ENCODE data around the gene RHOF. TPM values are rescaled to one million over a fixed set of nuclear protein-coding genes. Genes with fewer than 3 reads are reported as not detected.

The RHOF gene
- total and polyA plus RNA-seq, 8 donors: 3.2 to 105 (median 23.3) TPM

- 79 to 94% (median 84%) methylated on average over 5 of the region's 5 CpGs for WGBS, 5 donors
- no peak for DNase-seq
Measured at GRCh38 chr12:121838126-121838525, 44.6 kb upstream of the RHOF start.

DNA sequence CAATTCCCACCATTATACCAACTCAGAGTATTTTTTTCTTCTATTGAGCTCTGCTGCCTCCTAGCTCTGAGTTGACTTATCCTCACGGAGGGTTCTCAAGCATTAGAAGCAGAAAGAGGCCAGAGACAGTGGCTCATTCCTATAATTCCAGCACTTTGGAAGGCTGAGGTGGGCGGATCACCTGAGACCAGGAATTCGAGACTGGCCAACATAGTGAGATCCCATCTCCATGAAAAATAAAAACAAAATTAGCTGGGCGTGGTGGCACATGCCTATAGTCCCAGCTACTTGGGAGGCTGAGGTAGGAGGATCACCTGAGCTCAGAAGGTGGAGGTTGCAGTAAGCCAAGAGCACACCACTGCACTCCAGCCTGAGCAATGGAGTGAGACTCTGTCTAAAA lies 44.2 kb upstream of the RHOF start:
- no peak for DNase-seq
- Histone ChIP-seq H3K9me3 (no peaks in the 10 kb centered on the region), H3K27ac (no peak overlapping the region), H3K4me3 (no peak overlapping the region), H3K36me3 (peaks cover 0 to 2% (median 2%) of the 10 kb centered on the region in 4 donors), H3K27me3 (no peaks in the 10 kb centered on the region), H3K4me1 (peaks cover 4 to 22% (median 16%) of the 10 kb centered on the region in 4 donors)
- intact Hi-C loops (cut with DNase I; ENCODE audit: low total_unique reads): no loop called here
- WGBS, 5 donors: 72 to 81% (median 75%) methylated on average over 4 of the region's 4 CpGs
- TF ChIP-seq, protein P1, sequence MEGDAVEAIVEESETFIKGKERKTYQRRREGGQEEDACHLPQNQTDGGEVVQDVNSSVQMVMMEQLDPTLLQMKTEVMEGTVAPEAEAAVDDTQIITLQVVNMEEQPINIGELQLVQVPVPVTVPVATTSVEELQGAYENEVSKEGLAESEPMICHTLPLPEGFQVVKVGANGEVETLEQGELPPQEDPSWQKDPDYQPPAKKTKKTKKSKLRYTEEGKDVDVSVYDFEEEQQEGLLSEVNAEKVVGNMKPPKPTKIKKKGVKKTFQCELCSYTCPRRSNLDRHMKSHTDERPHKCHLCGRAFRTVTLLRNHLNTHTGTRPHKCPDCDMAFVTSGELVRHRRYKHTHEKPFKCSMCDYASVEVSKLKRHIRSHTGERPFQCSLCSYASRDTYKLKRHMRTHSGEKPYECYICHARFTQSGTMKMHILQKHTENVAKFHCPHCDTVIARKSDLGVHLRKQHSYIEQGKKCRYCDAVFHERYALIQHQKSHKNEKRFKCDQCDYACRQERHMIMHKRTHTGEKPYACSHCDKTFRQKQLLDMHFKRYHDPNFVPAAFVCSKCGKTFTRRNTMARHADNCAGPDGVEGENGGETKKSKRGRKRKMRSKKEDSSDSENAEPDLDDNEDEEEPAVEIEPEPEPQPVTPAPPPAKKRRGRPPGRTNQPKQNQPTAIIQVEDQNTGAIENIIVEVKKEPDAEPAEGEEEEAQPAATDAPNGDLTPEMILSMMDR (IDR thresholded peaks at IDR 0.05): no peak
- no peak for TF ChIP-seq POLR2AphosphoS5 (IDR thresholded peaks at IDR 0.05)
- TF ChIP-seq POLR2A (IDR thresholded peaks at IDR 0.05): no peak
- TF ChIP-seq EP300 (IDR thresholded peaks at IDR 0.05): no peak

More at GRCh38 chr12:121838126-121838525, 44.6 kb upstream of the RHOF start:
- H3K36me3 ChIP-seq: no peaks in the 10 kb centered on the region
- H3K4me3 ChIP-seq: no peak overlapping the region
- no peaks in the 10 kb centered on the region for H3K9me3 ChIP-seq
- intact Hi-C loops (cut with DNase I; ENCODE audit: low total_unique reads): no loop called here
- peaks cover 4 to 22% (median 16%) of the 10 kb centered on the region in 4 donors for H3K4me1 ChIP-seq
- no peaks in the 10 kb centered on the region for H3K27me3 ChIP-seq
- TF ChIP-seq, protein P1 (IDR thresholded peaks at IDR 0.05): no peak
- TF ChIP-seq POLR2AphosphoS5 (IDR thresholded peaks at IDR 0.05) (no peak), EP300 (IDR thresholded peaks at IDR 0.05) (no peak), POLR2A (IDR thresholded peaks at IDR 0.05) (no peak)
- no peak overlapping the region for H3K27ac ChIP-seq

DNA sequence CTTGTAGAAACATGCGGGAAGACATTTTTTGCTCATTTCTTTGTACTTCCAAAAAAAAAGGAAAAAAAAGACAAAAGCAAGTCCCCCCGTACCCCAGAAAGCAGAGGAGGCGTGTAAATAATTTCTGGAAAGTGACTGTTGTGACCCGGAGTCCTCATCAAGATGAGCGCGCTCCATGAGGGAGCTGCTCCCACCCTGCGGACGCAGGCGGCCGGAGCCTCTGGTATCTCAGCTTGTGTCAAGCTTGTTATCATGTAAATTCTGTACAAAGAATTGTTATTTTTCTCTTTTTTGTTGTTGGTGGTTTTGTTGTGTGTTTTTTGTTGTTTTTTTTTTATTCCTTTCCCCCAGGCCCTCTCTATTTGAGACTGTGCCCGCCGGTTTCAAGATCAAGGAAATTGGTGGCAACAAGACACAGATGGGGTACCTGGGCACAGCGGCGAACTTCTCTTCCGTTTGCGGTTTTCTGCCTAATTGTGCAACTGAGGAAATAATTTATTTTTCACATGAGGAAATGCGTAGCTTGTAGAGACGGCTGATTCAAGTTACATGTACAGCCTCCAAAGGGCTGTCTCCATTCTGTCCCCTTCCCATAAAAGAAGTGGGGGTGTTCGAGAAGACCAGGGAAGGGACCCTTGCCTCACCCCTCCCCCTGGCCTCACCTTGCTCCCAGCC lies 38.2 kb upstream of the RHOF start:
- TF ChIP-seq, protein P1 (IDR thresholded peaks at IDR 0.05): no peak
- TF ChIP-seq EP300 (IDR thresholded peaks at IDR 0.05): no peak
- no peak for TF ChIP-seq POLR2A (IDR thresholded peaks at IDR 0.05)
- TF ChIP-seq POLR2AphosphoS5 (IDR thresholded peaks at IDR 0.05): no peak
- Histone ChIP-seq H3K27ac (peak overlapping the region in 1 of 5 donors; percentile 16), H3K4me1 (peaks cover 0 to 11% (median 0%) of the 10 kb centered on the region in 4 donors), H3K27me3 (no peaks in the 10 kb centered on the region), H3K36me3 (peaks cover 49 to 62% (median 61%) of the 10 kb centered on the region in 4 donors), H3K9me3 (no peaks in the 10 kb centered on the region), H3K4me3 (no peak overlapping the region)
- 91 to 95% (median 92%) methylated on average over 19 of the region's 19 CpGs for WGBS, 5 donors
- intact Hi-C loops (cut with DNase I; ENCODE audit: low total_unique reads): no loop called here
- DNase-seq: no peak

- H3K27ac ChIP-seq: no peak overlapping the region
- 82 to 92% (median 91%) methylated on average over 16 to 29 of the region's 29 CpGs for WGBS, 5 donors
- TF ChIP-seq POLR2AphosphoS5 (IDR thresholded peaks at IDR 0.05) (no peak), EP300 (IDR thresholded peaks at IDR 0.05) (no peak)
- intact Hi-C loops (cut with DNase I; ENCODE audit: low total_unique reads): no loop called here
- no peak for DNase-seq
- H3K36me3 ChIP-seq: peaks cover 49 to 72% (median 70%) of the 10 kb centered on the region in 4 donors
- no peaks in the 10 kb centered on the region for H3K27me3 ChIP-seq
- H3K9me3 ChIP-seq: no peaks in the 10 kb centered on the region
- no peak overlapping the region for H3K4me3 ChIP-seq
- peaks cover 0 to 11% (median 0%) of the 10 kb centered on the region in 4 donors for H3K4me1 ChIP-seq
Measured at GRCh38 chr12:121830588-121831265, 37.2 kb upstream of the RHOF start.

All from stomach (tissue), 9 donors.